GM20000 (cell line): ENCODE measurements around the gene SMTN.
A peak's percentile ranks its signal among the peaks of the same experiment; 100 is the strongest.

ENCODE experiments used
- DNase-seq: peaks from one replicate; pipeline ENCODE4 v3.0.0; 2012; ENCODE audit warnings: low spot score
- TF ChIP-seq, protein P1 (sequence below): IDR thresholded peaks from 2 replicates; pipeline ENCODE4 v1.5.1; 2012; ENCODE audit warnings: mild to moderate bottlenecking, control low read depth; ENCODE audit errors: extremely low read depth, missing control alignments

SMTN gene

GRCh38 chr22:31088233-31088986, 7.3 kb downstream of the SMTN start:
- no peak for DNase-seq
- TF ChIP-seq, protein P1, sequence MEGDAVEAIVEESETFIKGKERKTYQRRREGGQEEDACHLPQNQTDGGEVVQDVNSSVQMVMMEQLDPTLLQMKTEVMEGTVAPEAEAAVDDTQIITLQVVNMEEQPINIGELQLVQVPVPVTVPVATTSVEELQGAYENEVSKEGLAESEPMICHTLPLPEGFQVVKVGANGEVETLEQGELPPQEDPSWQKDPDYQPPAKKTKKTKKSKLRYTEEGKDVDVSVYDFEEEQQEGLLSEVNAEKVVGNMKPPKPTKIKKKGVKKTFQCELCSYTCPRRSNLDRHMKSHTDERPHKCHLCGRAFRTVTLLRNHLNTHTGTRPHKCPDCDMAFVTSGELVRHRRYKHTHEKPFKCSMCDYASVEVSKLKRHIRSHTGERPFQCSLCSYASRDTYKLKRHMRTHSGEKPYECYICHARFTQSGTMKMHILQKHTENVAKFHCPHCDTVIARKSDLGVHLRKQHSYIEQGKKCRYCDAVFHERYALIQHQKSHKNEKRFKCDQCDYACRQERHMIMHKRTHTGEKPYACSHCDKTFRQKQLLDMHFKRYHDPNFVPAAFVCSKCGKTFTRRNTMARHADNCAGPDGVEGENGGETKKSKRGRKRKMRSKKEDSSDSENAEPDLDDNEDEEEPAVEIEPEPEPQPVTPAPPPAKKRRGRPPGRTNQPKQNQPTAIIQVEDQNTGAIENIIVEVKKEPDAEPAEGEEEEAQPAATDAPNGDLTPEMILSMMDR, result no peak

- DNase-seq, result peak; percentile 85
- TF ChIP-seq, protein P1, result peak; percentile 68
Measured at GRCh38 chr22:31089160-31090100, 8.3 kb downstream of the SMTN start.

DNA sequence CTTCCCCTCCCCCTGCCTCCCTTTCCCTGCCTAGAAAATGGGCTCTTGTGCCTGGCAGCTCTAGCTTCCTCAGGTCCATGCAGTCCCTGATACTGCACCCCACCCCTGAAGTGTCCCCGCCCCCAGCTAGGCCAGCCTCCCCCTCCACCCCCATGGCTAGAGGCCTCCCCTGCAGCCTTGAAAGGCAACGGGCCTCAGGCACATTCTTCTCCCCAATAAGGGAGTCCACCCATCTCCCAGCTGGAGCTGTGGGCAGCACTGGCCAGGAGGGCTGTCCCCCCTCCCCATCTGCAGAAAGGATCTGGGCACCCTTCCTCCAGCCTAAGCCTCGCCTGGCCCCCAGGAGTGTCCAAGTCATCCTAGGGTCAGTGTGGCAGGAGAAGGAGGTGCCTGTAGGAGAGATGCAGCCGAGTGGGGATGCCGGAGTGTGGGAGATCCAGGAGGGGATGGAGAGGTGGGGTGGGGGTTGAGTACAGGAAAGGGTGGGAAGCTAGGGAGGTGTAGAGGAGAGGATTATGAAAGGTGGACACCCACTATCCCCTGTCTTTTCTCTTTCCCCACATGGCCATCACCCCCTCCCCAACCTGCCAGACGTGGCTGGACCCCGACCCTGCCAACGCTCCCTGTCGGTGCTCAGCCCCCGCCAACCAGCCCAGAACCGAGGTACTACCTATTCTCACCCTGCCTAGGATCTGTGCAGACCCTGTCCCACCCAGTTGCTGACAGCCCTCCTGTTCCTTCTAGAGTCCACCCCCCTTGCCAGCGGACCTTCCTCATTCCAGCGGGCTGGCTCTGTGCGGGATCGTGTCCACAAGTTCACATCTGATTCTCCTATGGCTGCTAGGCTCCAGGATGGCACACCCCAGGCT, 9.3 kb downstream of the SMTN start:
- no peak for DNase-seq
- TF ChIP-seq, protein P1, result no peak

DNA sequence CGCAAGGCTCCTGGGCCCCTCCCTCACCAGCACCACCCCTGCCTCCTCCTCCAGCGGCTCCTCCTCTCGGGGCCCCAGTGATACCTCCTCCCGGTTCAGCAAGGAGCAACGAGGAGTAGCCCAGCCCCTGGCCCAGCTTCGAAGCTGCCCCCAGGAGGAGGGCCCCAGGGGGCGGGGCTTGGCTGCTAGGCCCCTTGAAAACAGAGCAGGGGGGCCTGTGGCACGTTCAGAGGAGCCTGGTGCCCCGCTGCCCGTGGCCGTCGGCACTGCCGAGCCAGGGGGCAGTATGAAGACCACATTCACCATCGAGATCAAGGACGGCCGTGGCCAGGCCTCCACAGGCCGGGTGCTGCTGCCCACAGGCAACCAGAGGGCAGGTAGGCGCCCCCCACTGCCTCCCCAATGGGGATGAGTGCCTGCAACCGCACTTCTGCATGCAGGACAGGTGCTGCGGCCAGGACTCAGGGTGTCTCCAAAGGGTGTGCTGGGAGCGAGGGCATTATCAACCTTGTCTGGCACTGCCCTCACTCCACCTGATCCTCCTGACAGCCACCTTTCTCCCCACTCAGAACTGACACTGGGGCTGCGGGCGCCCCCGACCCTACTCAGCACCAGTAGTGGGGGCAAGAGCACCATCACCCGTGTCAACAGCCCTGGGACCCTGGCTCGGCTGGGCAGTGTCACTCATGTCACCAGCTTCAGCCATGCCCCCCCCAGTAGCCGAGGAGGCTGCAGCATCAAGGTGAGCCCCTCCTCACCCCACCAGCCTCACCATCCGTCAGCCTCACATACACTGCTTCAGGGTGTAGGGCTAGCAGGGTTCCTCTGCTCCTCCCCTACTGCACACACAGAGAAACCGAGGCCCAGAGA, 10.2 kb downstream of the SMTN start:
- TF ChIP-seq, protein P1, result no peak

GRCh38 chr22:31092161-31092560, 11.0 kb downstream of the SMTN start:
- TF ChIP-seq, protein P1, result no peak
- DNase-seq, result no peak

More for the DNA sequence above, 10.2 kb downstream of the SMTN start:
- no peak for DNase-seq

- TF ChIP-seq, protein P1, result no peak
- DNase-seq, result no peak
Measured at GRCh38 chr22:31093086-31093850, 12.2 kb downstream of the SMTN start.
